AG08396 (cell line): ENCODE results near the gene C1orf87.

Experiments
- DNase-seq: peaks from one replicate; pipeline ENCODE4 v3.0.0; 2012; ENCODE audit warnings: low spot score, mixed read lengths

Gene C1orf87

DNA sequence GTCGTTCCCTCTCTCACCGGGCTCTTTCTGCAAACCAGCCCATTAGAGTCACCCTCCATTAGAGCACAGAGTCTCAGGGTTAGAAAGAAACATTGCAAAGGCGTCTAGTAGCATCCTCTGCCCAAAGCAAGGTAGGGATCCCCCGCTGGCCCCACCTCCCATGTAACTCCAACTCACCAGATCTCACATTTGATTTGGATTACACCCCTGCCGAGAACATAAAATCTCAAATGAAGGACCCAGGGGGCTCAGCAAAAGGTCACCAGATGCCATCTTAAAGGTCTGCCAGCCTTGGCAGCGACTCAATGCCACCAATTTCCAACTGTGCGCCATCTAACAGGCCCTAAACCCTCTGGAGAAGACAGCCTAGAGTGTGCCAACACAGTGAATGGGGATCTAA lies 14.1 kb downstream of the C1orf87 start:
- DNase-seq = no peak

DNA sequence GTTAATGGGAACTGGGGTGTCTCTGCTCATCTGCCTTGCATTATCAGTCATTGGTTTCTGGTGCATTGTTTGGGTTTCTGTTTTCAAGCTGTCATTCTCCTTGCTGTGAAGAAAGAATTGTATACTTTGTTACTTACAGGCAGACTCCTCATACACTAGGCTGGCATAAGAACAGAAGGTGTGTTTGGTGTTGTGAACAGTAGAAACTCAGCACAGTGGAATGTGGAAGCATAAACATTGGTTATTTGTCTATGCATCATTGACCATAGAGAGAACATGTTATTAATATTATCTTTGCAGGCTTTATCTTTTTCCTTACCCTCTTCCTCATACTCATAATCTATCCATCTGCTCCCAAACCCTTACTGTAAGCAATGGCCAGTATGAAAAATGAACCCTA lies 18.2 kb downstream of the C1orf87 start:
- no peak for DNase-seq

DNA sequence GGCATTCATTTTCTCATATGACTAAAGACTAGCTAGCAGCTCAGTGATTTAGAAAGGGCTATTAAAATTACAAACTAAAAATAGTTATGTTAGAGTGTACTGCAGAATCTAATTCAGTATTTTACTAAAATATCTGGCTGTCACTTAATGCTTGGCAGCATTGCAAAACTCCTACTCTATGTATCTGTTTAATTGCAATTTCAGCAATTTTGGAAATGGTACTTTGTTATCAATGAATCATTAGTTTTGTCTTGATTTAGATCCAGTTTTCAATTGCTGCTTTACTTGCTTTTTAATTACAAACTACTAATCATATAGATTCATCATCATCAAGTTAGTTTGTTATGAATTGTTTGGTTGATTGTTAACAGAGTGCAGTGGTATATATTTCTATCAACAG lies 19.2 kb downstream of the C1orf87 start:
- DNase-seq = no peak

- no peak for DNase-seq
Measured at GRCh38 chr1:60052601-60053000, 21.0 kb downstream of the C1orf87 start.

- DNase-seq = no peak
Measured at GRCh38 chr1:60051191-60051590, 22.4 kb downstream of the C1orf87 start.

DNA sequence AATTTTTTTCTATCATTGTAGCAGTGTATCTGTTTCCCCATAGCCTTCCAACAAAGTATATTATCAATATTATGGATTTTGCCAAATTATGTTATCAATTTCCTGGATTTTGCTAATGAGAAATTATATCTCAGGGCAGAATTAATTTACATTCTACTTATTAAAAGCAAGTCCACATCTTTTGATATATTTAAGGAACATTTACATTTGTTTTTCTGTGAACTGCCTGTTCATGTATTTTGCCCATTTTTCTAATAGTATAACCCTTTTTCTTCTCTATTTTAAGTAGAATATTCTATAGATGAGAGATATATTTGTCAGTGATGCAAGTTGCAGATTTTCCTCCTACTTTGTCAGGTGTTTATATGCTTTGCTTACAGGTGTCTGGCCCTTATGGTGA lies 24.4 kb downstream of the C1orf87 start:
- DNase-seq = no peak

GRCh38 chr1:60044881-60045280 lies 28.7 kb downstream of the C1orf87 start:
- no peak for DNase-seq

DNA sequence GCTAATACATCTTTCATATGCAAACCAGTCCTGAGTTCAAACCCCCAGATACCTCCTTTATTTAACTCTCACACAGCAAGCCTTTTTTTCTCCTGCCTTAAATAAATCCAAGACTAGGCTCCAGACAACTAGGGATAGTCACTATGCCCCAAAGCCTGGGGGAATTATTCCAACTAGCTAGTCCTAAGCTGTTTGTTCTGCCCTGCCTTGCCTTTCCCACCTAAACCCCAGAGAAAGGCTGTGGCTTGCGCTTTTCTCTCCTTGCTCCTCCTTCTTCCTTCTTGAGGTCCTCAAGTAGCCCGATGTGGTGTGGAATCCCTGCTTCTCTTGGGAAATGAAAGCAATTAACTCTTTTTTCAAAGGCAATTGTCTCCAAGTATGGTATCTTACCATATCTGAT lies 31.8 kb downstream of the C1orf87 start:
- no peak for DNase-seq

DNA sequence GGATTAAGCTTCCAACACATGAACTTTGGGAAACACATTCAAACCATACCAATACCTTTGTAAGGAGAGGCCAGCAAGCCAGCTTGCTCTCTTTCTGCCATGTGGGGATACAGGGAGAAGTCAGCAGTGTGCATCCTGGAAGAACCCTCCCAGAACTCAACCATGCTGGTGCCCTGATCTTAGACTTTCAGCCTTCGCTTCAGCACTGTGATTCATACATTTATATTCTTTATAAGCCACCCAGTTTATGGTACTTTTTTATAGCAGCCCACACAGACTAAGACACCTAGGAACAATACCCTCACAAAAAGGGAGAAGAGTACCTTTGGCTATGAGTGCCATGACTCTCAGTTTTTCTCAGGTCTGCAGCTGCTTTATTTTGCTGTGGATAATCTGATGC lies 35.9 kb downstream of the C1orf87 start:
- no peak for DNase-seq

DNA sequence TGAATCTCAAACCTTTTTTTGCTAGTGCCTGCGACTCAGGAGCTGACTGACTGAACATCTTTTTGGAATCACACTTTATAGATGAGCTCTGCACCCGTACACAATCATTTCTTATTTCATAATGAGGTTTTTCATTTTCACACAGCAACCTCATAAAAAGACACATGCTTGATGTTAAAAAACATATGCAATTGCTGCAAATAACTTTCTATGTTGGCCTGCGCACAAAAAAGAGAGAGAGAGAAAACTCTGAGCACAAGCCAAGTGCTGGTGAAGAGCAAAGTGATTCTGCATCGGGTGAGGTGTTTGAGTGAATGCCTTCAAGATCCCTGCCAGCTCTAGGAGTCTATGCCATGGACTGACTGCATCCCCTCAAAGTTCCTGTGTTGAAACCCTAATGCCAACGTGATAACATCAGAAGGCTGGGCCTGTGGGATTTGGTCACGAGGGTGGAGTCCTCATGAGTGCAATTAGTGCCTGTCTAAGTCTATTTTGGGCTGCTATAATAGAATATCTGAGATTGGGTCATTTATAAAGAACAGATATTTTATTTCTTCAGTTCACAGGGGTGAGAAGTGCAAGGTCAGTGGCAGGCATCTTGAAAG lies 36.6 kb downstream of the C1orf87 start:
- DNase-seq = no peak

GRCh38 chr1:60035921-60036320 lies 37.6 kb downstream of the C1orf87 start:
- DNase-seq = no peak

DNA sequence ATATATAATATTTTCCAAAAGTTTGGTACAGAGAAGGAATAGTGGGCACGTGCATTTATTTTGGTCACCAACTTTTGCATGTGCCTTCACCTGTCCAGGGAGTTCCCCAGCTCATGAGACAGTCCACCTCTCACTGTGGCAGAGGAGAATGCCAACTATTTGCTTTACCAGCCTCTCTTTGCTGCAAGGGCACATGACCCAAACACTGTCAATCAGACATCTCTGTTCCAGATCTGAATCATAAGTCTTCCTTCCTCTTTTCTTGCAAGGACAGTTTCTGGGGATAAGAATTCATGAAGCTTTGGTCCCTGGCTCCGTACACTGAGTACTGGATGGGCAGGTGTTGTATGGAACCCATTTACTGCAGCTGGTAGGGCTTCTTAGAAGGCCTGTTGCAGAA lies 38.6 kb downstream of the C1orf87 start:
- DNase-seq = no peak

DNA sequence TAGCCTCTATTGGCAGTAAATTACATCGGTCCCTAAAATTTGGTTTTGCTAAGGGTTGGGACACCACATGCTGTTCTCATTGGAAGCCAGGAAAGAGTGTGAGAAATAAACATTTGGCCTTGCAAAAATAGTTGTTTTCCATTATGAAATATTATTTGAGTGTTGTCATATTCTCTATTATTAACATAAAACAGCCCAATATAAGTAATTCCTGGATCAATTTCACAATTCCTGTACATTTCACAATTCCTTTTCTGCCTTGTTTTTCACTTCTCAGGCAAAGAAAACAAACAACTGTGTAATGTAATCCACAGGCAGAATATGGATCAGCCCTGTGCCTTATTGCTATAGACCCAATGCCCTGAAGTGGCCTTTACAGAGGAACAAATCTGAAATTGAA lies 40.5 kb downstream of the C1orf87 start:
- DNase-seq = no peak

DNA sequence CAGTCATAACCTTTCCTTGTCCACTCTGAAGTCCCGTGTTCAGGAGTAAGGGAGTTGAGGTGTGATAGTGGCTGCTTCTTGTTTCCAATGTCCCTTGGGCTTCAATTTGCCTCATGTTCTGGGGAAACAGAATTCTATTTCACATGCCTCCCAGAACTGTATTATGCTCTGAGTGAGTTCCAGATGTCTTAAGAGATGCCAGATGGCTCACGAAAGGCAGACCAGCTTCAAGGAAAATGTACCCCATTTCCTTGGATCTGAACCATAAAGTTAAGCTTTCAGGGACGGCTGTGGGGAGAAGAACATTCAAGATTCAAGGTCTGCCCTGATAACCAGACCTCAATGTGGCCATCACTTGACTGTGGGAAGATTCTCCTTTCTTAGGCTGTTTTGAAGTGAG lies 42.4 kb downstream of the C1orf87 start:
- no peak for DNase-seq

GRCh38 chr1:60025552-60025951 lies 48.0 kb downstream of the C1orf87 start:
- no peak for DNase-seq

DNA sequence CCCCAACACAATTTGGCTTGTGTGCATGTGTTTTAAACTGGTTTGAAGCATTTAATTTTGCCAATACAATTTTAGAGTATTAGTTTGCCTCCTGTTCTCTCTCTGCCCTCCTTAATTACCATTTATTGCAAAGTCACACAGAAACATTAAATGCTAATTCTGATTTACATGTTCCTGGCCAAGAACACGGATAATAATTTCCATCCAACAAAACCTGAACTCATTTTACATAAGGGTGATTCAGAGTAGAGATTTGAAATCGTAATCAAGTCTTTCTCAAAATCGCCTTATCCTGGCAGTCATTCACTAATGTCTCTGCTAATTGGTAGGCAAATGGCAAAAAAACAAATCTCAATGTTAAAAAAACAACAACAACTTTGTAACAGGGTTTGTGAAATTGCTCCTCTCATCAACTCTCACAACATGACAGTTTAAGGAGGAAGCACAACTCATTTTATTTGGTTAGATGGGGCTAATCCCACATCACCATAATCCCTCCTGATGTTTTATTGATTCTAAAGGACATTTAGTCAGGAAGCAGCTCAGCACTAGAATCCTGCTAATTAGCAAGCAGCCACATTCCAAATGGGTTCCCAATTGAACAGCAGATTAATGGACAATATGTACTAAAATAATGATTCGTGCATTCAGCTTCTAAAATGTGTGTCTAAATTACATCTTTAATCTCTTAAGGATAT lies 55.9 kb downstream of the C1orf87 start:
- DNase-seq = no peak

GRCh38 chr1:60010690-60011089 lies 62.9 kb downstream of the C1orf87 start:
- DNase-seq = no peak

DNA sequence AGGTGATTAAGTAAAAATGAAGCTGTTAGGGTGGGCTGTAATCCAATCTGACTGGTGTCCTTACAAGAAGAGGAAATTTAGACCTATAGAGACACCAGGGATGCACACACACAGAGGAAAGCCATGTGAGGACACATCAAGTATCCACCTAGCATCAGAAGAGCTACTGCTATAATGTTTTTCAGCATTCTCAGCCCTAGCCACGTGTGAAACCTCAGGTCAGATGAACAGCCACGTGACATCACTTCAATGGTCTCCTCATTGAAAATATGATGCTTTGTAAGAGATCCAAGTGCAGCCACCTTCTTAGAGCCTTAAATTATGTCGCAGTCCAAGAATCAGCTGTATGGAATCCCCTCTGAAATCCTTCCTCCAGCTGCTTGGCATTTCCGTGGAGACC lies 65.1 kb downstream of the C1orf87 start:
- DNase-seq = no peak

DNA sequence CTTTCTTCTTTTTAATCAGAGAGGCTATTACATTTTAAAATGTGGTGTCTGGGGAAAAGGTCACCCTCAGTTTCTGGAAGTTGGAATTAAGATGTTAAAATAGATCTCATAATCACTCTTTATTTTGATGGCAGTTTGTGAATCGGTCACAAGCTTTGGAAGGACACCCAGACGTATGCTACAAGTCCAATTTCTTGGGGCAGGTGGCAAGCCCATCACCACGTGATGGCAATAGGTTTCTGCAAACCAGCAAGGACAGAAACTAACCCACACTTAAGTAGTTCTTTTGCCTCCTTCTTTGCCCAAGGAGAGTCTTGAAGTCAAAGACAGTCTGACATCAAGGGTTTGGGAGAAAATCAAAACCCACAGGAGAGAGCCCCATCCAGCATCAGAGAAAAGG lies 72.9 kb downstream of the C1orf87 start:
- no peak for DNase-seq

DNA sequence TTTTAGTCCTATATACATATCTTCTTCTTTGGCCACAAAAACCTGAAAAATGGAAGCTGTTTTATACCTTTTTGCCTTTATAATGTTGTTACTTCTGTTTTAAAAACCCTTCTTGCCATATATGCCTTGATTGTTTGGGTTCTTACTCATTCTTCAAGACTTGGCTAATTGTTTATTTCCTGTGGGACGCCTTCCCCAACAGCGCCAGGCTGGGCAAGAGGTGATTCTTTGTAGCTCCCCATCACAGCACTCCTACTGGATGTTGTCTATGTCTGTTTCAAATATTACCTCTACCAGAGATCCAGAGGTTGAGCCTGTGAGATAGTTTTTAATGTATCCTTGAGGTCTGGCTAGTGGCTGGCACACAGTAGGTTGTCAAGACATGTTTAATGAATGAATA lies 73.8 kb downstream of the C1orf87 start:
- DNase-seq = no peak

DNA sequence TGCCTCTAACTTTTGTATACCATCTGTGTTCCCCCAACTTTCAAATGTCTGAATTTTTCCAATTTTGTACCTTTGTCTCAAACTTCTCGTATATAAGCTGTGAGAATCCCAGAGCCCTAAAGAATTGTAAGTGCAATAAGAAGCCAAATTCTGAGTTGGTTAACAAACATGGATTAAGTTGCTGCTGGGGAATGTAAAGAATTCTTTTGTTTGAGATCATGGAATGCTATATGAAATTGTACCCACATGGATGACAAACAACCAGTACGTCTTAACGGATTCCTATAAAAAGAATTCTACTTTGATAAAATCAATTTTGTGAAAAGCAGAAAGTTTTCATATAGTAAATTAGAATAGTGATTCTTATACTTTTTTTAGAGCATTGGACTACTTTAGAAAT lies 74.6 kb downstream of the C1orf87 start:
- no peak for DNase-seq

- DNase-seq = no peak
Measured at GRCh38 chr1:59997479-59998115, 76.0 kb downstream of the C1orf87 start.

DNA sequence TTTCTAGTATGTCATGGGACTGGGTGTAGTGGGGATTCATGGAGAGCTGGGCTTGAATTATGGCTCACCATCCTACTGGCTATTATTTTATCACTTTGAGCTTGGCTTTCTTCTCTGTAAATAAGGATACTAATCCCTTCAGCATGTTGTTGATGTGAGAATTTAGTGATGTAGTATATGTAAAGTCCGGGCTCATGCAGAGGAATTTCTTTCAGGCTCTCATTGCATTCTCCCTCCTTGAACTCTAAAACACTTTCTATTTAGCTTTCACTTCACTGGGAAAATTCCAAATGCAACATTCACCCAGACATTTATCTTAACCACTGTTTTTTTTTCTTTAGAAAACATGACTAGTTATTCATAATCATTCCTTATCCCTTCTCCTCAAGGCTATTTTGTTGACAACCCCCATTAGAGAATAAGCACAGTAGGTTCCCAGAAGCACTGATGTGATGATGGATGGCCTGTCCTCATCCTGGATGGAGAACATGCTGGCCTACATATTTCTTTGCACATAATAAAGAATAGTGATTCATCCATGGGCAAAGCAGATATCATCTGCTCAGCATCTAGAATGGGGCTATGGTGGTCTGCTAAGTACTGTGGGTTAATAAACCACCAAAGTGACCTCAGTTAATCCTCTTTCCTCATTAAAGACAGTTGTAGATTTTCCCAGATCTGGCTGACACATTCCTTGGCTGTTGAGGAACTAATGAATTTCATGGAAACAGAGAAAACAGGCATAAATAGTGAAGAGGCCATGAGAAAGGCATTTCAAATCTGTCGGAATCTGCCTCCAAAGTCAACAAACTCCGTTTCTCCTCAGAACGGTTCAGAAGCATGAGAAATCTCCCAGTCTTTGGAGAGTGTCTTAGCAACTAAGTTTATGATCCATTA lies 79.0 kb downstream of the C1orf87 start:
- peak; percentile 26 for DNase-seq
